Measurements from ENCODE around the gene MGMT. TPM values are rescaled to one million over a fixed set of nuclear protein-coding genes. Genes with fewer than 3 reads are reported as not detected.

MGMT gene
- polyA plus RNA-seq, 3 donors = 9.5 to 23.5 (median 17.5) TPM

GRCh38 chr10:129771024-129771423 is 304.0 kb downstream of the MGMT start:
- Histone ChIP-seq H3K27ac (ENCODE audit: low read depth in 1 of 2, low read length in 2 of 2) (no peak overlapping the region), H3K27me3 (ENCODE audit: control insufficient read depth in 2 of 2, insufficient read depth in 2 of 2, low read length in 2 of 2) (no peaks in the 10 kb centered on the region), H3K4me2 (replicated peaks; ENCODE audit: extremely low read depth, low read length, poor library complexity, severe bottlenecking) (no peak overlapping the region), H2AFZ (ENCODE audit: insufficient read depth, low read depth, low read length, poor library complexity, severe bottlenecking) (no peak overlapping the region), H3K4me1 (ENCODE audit: control insufficient read depth in 1 of 2, insufficient read depth in 2 of 2, low read length in 2 of 2) (no peaks in the 10 kb centered on the region), H3K9me3 (replicated peaks in 1 of 2; ENCODE audit: control insufficient read depth in 1 of 2, insufficient read depth in 1 of 2, low read length in 2 of 2) (no peaks in the 10 kb centered on the region), H3K9ac (ENCODE audit: insufficient read depth, low read length, poor library complexity, severe bottlenecking) (no peak overlapping the region), H4K20me1 (ENCODE audit: insufficient read depth, low read length) (no peaks in the 10 kb centered on the region), H3K4me3 (replicated peaks in 1 of 3; ENCODE audit: low read depth in 2 of 3, low read length in 3 of 3) (no peak overlapping the region), H3K79me2 (ENCODE audit: insufficient read depth, low read length) (no peaks in the 10 kb centered on the region), H3K36me3 (replicated peaks in 1 of 2; ENCODE audit: control insufficient read depth in 1 of 2, insufficient read depth in 2 of 2, low read length in 2 of 2) (no peaks in the 10 kb centered on the region)
- peaks cover 2% of the 10 kb centered on the region in 2 donors for H3K36me3 Mint-ChIP-seq
- no peak for TF ChIP-seq CTCF (IDR thresholded peaks at IDR 0.05)
- intact Hi-C loops (cut with micrococcal nuclease) = no loop called here
- H3K4me1 Mint-ChIP-seq = peaks cover 8% of the 10 kb centered on the region
- H3K27ac Mint-ChIP-seq = no peak overlapping the region
- 96% methylated on average over 6 of the region's 13 CpGs for WGBS (ENCODE audit: insufficient coverage)
- H3K4me3 Mint-ChIP-seq = no peak overlapping the region
- H3K27me3 Mint-ChIP-seq (ENCODE audit: low read depth in 3 of 3) = no peaks in the 10 kb centered on the region
- H3K9me3 Mint-ChIP-seq = peaks cover 0 to 2% (median 0%) of the 10 kb centered on the region in 7 donors
- no peak for DNase-seq

GRCh38 chr10:129771576-129771975 is 304.5 kb downstream of the MGMT start:
- peaks cover 2% of the 10 kb centered on the region in 2 donors for H3K36me3 Mint-ChIP-seq
- Histone ChIP-seq H3K36me3 (replicated peaks in 1 of 2; ENCODE audit: control insufficient read depth in 1 of 2, insufficient read depth in 2 of 2, low read length in 2 of 2) (no peaks in the 10 kb centered on the region), H3K79me2 (ENCODE audit: insufficient read depth, low read length) (no peaks in the 10 kb centered on the region), H4K20me1 (ENCODE audit: insufficient read depth, low read length) (no peaks in the 10 kb centered on the region), H3K4me3 (replicated peaks in 1 of 3; ENCODE audit: low read depth in 2 of 3, low read length in 3 of 3) (no peak overlapping the region), H3K4me1 (ENCODE audit: control insufficient read depth in 1 of 2, insufficient read depth in 2 of 2, low read length in 2 of 2) (no peaks in the 10 kb centered on the region), H3K27me3 (ENCODE audit: control insufficient read depth in 2 of 2, insufficient read depth in 2 of 2, low read length in 2 of 2) (no peaks in the 10 kb centered on the region), H3K9me3 (replicated peaks in 1 of 2; ENCODE audit: control insufficient read depth in 1 of 2, insufficient read depth in 1 of 2, low read length in 2 of 2) (no peaks in the 10 kb centered on the region), H3K27ac (ENCODE audit: low read depth in 1 of 2, low read length in 2 of 2) (no peak overlapping the region), H3K9ac (ENCODE audit: insufficient read depth, low read length, poor library complexity, severe bottlenecking) (no peak overlapping the region), H2AFZ (ENCODE audit: insufficient read depth, low read depth, low read length, poor library complexity, severe bottlenecking) (no peak overlapping the region), H3K4me2 (replicated peaks; ENCODE audit: extremely low read depth, low read length, poor library complexity, severe bottlenecking) (no peak overlapping the region)
- 90% methylated on average over 12 of the region's 15 CpGs for WGBS (ENCODE audit: insufficient coverage)
- no peak for DNase-seq
- peaks cover 0 to 2% (median 0%) of the 10 kb centered on the region in 7 donors for H3K9me3 Mint-ChIP-seq
- H3K27ac Mint-ChIP-seq = peak overlapping the region in 1 of 7 donors; percentile 37
- H3K27me3 Mint-ChIP-seq (ENCODE audit: low read depth in 3 of 3) = no peaks in the 10 kb centered on the region
- H3K4me3 Mint-ChIP-seq = no peak overlapping the region
- no peak for TF ChIP-seq CTCF (IDR thresholded peaks at IDR 0.05)
- intact Hi-C loops (cut with micrococcal nuclease) = no loop called here
- H3K4me1 Mint-ChIP-seq = peaks cover 8% of the 10 kb centered on the region

Data from CD14-positive monocyte (primary cell).